GM12878 (cell line): ENCODE results near the gene FOXJ1. TPM values are rescaled to one million over a fixed set of nuclear protein-coding genes. Genes with fewer than 3 reads are reported as not detected.

Source experiments
- ATAC-seq: fragments of 200-7000 bp; cut with Tn5 transposase; 3 replicates; pipeline ENCODE4 v1.9.1; 2020; ENCODE audit warnings: mild to moderate bottlenecking, moderate library complexity
- BruUV-seq: library from RNA; stranded (reverse); fragments of 400-500 nt; replicated peaks from 2 replicates; lab custom pipeline; 2021; lab: Mats Ljungman, UMichigan
- CTCF ChIA-PET: fragments of 300-600 bp; sonication (Branson Sonifier 250); formaldehyde crosslinking; extraction: SDS; loops from one replicate; lab custom pipeline; 2021; ENCODE audit warnings: inconsistent platforms; lab: Yijun Ruan, JAX
- POLR2A ChIA-PET: fragments of 350-600 bp; formaldehyde crosslinking; extraction: SDS; loops from one replicate; lab custom pipeline; 2021; ENCODE audit warnings: inconsistent platforms; lab: Charles Lee
- RAD21 ChIA-PET: fragments of 300-600 bp; sonication (Branson Sonifier 250); formaldehyde crosslinking; loops from one replicate; lab custom pipeline; 2023; ENCODE audit warnings: antibody characterized with exemption; ENCODE audit not compliant: unreplicated experiment; lab: Charles Lee
- SMC1A ChIA-PET: fragments of 300-600 bp; sonication (Branson Sonifier 250); formaldehyde crosslinking; loops from one replicate; lab custom pipeline; 2023; ENCODE audit not compliant: unreplicated experiment, uncharacterized antibody; lab: Charles Lee
- DNase-seq: peaks from one replicate; pipeline ENCODE4 v3.0.0-alpha.2; 2011; ENCODE audit warnings: low read depth, low spot score
- FAIRE-seq: peaks from 3 replicates; lab custom pipeline; 2011; peaks lifted over from hg19 to GRCh38; lab: Jason Lieb, UNC
- H2AFZ ChIP-seq: 2 replicates; pipeline ENCODE4 v1.6.0; 2011; ENCODE audit warnings: low read depth, low read length, control low read depth; ENCODE audit not compliant: control insufficient read depth
- H3K27ac ChIP-seq: 2 replicates; pipeline ENCODE4 v1.5.1; 2011; ENCODE audit warnings: control low read depth; ENCODE audit not compliant: control insufficient read depth, insufficient read depth
- H3K27me3 ChIP-seq, 2 experiments: replicated peaks in 1 of 2; 2 replicates each; pipeline versions ENCODE4 v1.6.0 to v1.6.1; 2011; ENCODE audit warnings: low read length in 1 of 2; ENCODE audit not compliant: control insufficient read depth in 2 of 2, insufficient read depth in 2 of 2
- H3K36me3 ChIP-seq, 2 experiments: 2 replicates each; pipeline ENCODE4 v1.5.1; 2011; ENCODE audit warnings: low read length in 1 of 2; ENCODE audit not compliant: control insufficient read depth in 2 of 2, insufficient read depth in 2 of 2
- H3K4me1 ChIP-seq: 2 replicates; pipeline ENCODE4 v1.6.1; 2011; ENCODE audit warnings: mild to moderate bottlenecking, low read length, moderate library complexity, mixed read lengths; ENCODE audit not compliant: control insufficient read depth, insufficient read depth
- H3K4me2 ChIP-seq: 2 replicates; pipeline ENCODE4 v1.6.0; 2011; ENCODE audit warnings: control low read depth; ENCODE audit not compliant: control insufficient read depth, insufficient read depth
- H3K4me3 ChIP-seq: fragments of 200-600 bp; sonication (generic); 2 replicates; pipeline ENCODE4 v1.5.1; 2016
- H3K79me2 ChIP-seq: 2 replicates; pipeline ENCODE4 v1.6.0; 2011; ENCODE audit warnings: low read length; ENCODE audit not compliant: control insufficient read depth, insufficient read depth
- H3K9ac ChIP-seq: 2 replicates; pipeline ENCODE4 v1.8.0; 2011; ENCODE audit warnings: low read length, control low read depth, mixed read lengths; ENCODE audit not compliant: control insufficient read depth, insufficient read depth
- H3K9me3 ChIP-seq: replicated peaks from 3 replicates; pipeline ENCODE4 v1.5.1; 2011; ENCODE audit warnings: mild to moderate bottlenecking, low read length; ENCODE audit not compliant: control insufficient read depth, insufficient read depth
- H4K20me1 ChIP-seq: 2 replicates; pipeline ENCODE4 v1.6.0; 2011; ENCODE audit not compliant: control insufficient read depth, insufficient read depth
- CHD1 ChIP-seq: IDR thresholded peaks from 2 replicates; pipeline ENCODE4 v1.6.1; 2012; ENCODE audit warnings: low read depth, low read length, improper control_type of control experiment
- CHD4 ChIP-seq: fragments of 200-600 bp; sonication (generic); IDR thresholded peaks from 2 replicates; pipeline ENCODE4 v1.6.1; 2016; ENCODE audit warnings: mild to moderate bottlenecking
- HDAC6 ChIP-seq: fragments of 200-600 bp; sonication (generic); IDR thresholded peaks from one replicate; pipeline ENCODE4 v1.8.0; 2017; ENCODE audit warnings: antibody characterized with exemption; ENCODE audit not compliant: unreplicated experiment
- MEF2A ChIP-seq: IDR thresholded peaks from 2 replicates; pipeline ENCODE4 v1.6.1; 2011; ENCODE audit warnings: low read depth, mild to moderate bottlenecking, low read length, moderate library complexity; ENCODE audit not compliant: insufficient read depth
- NR2C2 ChIP-seq: IDR thresholded peaks from 2 replicates; pipeline ENCODE4 v1.6.1; 2011; ENCODE audit warnings: borderline replicate concordance, low read depth; ENCODE audit not compliant: control insufficient read depth, insufficient read length
- POLR2A ChIP-seq: IDR thresholded peaks from 2 replicates; pipeline ENCODE4 v1.6.1; 2011; ENCODE audit warnings: low read depth, mild to moderate bottlenecking, low read length
- RELA ChIP-seq: fragments of 450-650 bp; IDR thresholded peaks from 2 replicates; pipeline ENCODE4 v1.8.0; 2014; ENCODE audit warnings: borderline replicate concordance; ENCODE audit not compliant: partially characterized antibody
- TAF1 ChIP-seq: IDR thresholded peaks from 2 replicates; pipeline ENCODE4 v1.6.1; 2011; ENCODE audit warnings: mild to moderate bottlenecking, low read depth, low read length, borderline replicate concordance
- WGBS: methylation state at CpG from one replicate; pipeline ENCODE4 v1.1.6; 2016; ENCODE audit warnings: low lambda C conversion rate; ENCODE audit not compliant: insufficient replicate concordance, insufficient coverage; ENCODE audit errors: missing lambda C conversion rate; 5-methylcytosine and 5-hydroxymethylcytosine counted together
- in situ Hi-C: fragments of 300-500 bp; cut with MboI; formaldehyde crosslinking; loops from 9 replicates; pipeline ENCODE4 v1.14.3; 2018; ENCODE audit warnings: mixed read lengths
- intact Hi-C: fragments of 100-400 bp; cut with micrococcal nuclease; formaldehyde crosslinking; loops from one replicate; pipeline ENCODE4 v1.14.2; 2022; ENCODE audit not compliant: unreplicated experiment
- polyA plus RNA-seq, 11 experiments: library from polyadenylated mRNA; depleted of rRNA in 4 of 11; unstranded in 6 of 11; stranded (reverse) in 5 of 11; fragments of >200 nt; fragmentation: Nextera tagmentation in 4 of 11; fragmentation: Illumina TruSeq in 1 of 11; extraction: Ambion mirVana in 4 of 11; extraction: Trizol in 1 of 11; gene quantifications; 1 replicate in 1 of 11; 2 replicates in 10 of 11; pipeline versions ENCODE4 v1.2.1 to v1.2.3, GENCODE V29; 2011 to 2016; ENCODE audit warnings: inconsistent platforms in 2 of 11, missing spikeins in 2 of 11, low read depth in 1 of 11
- total RNA-seq, 4 experiments: library from RNA; depleted of rRNA in 3 of 4; stranded (reverse); fragments of >200 nt in 3 of 4; fragmentation: Illumina TruSeq in 1 of 4; extraction: Trizol in 1 of 4; gene quantifications; 2 replicates each; pipeline versions ENCODE4 v1.2.1 to v1.2.3, GENCODE V29; 2013 to 2021
- TF ChIP-seq, protein P1 (sequence below): fragments of 450-650 bp; IDR thresholded peaks from 2 replicates; pipeline ENCODE4 v1.6.1; 2017; ENCODE audit warnings: mild to moderate bottlenecking
- TF ChIP-seq, protein P2 (sequence below): IDR thresholded peaks from 2 replicates; pipeline ENCODE4 v1.6.1; 2011; ENCODE audit warnings: low read depth, low read length, improper control_type of control experiment, borderline replicate concordance
- TF ChIP-seq, protein P3 (sequence below): fragments of 450-650 bp; IDR thresholded peaks from 2 replicates; pipeline ENCODE4 v1.6.1; 2017; ENCODE audit warnings: low read depth, mild to moderate bottlenecking, moderate library complexity
- TF ChIP-seq, protein P4 (sequence below): IDR thresholded peaks from 2 replicates; pipeline ENCODE4 v1.6.1; 2012; ENCODE audit warnings: low read length, inconsistent platforms

FOXJ1 gene
- total and polyA plus RNA-seq, 10 of the 15 experiments (the other 5 are each of a cell fraction or from before 2014, with no cell fraction given): not detected

DNA sequence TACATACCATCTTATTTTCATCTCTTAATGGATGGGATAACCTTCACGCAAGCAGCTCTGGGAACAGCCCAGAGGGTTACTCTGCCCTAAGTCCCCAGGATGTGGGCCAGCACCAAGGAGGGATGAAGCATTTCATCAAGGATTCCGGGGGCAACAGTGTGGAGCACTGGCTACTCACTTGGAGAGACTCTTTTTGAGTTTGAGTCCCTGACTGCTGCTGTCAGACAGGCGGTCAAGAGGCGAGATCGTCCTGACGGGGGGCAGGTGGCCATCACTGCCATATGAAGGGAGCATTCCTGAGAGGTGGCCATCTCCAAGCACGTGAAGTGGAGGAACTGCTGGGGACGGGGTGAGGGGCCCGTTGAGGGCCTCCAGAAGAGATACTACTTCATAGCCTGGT, 18.1 kb upstream of the FOXJ1 start:
- POLR2A ChIA-PET: no interaction called here
- CTCF ChIA-PET: interaction anchor here (0.6 to 4.4 kb wide), 4 partner anchors 19 to 140 kb away, joined by 3 to 13 read pairs (median 8); no protein-coding TSS in a partner anchor
- intact Hi-C loops (no loop called here), in situ Hi-C loops (no loop called here)
- no peaks in the 10 kb centered on the region for H3K27me3 ChIP-seq
- H3K27ac ChIP-seq: no peak overlapping the region
- DNase-seq: no peak
- no peak overlapping the region for H3K4me2 ChIP-seq
- RAD21 ChIA-PET: no interaction called here
- no peaks in the 10 kb centered on the region for H4K20me1 ChIP-seq
- no peak for FAIRE-seq
- H2AFZ ChIP-seq: no peak overlapping the region
- BruUV-seq: no TSS peak
- no peaks in the 10 kb centered on the region for H3K36me3 ChIP-seq
- 73% methylated on average over 9 of the region's 9 CpGs for WGBS
- H3K79me2 ChIP-seq: no peaks in the 10 kb centered on the region
- SMC1A ChIA-PET: interaction anchor here (2.3 kb wide), 1 partner anchor 120 kb away, joined by 7 read pairs; no protein-coding TSS in a partner anchor
- H3K4me3 ChIP-seq: no peak overlapping the region
- no peaks in the 10 kb centered on the region for H3K4me1 ChIP-seq
- ATAC-seq: no peak
- no peak overlapping the region for H3K9ac ChIP-seq
- H3K9me3 ChIP-seq: no peaks in the 10 kb centered on the region
- no peak for TF ChIP-seq CHD1
- TF ChIP-seq, protein P1, sequence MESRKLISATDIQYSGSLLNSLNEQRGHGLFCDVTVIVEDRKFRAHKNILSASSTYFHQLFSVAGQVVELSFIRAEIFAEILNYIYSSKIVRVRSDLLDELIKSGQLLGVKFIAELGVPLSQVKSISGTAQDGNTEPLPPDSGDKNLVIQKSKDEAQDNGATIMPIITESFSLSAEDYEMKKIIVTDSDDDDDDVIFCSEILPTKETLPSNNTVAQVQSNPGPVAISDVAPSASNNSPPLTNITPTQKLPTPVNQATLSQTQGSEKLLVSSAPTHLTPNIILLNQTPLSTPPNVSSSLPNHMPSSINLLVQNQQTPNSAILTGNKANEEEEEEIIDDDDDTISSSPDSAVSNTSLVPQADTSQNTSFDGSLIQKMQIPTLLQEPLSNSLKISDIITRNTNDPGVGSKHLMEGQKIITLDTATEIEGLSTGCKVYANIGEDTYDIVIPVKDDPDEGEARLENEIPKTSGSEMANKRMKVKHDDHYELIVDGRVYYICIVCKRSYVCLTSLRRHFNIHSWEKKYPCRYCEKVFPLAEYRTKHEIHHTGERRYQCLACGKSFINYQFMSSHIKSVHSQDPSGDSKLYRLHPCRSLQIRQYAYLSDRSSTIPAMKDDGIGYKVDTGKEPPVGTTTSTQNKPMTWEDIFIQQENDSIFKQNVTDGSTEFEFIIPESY: no peak

DNA sequence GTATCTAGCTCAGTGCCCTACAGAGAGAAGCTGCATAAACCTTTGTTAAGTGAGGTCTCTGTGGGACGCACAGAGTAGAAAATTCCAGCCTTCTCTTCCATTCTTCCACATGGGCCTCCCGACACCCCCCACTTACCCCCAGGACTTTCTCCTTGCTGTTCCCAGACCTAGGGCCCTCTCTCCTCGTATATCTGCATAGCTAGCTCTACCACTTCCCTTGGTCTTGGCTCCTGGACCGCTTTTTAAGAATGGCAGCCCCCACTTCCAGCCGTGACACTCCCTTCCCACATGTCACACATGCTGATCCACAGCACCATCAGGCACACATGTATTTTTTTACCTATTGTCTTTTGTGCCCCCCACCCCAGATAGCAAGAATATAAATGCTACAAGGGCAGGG, 16.7 kb upstream of the FOXJ1 start:
- H4K20me1 ChIP-seq: no peaks in the 10 kb centered on the region
- no peak overlapping the region for H3K9ac ChIP-seq
- no TSS peak for BruUV-seq
- FAIRE-seq (no peak), DNase-seq (no peak), ATAC-seq (no peak)
- H3K27me3 ChIP-seq: no peaks in the 10 kb centered on the region
- intact Hi-C loops: no loop called here
- H3K36me3 ChIP-seq: no peaks in the 10 kb centered on the region
- no peak overlapping the region for H3K4me2 ChIP-seq
- in situ Hi-C loops: no loop called here
- no peaks in the 10 kb centered on the region for H3K4me1 ChIP-seq
- no peaks in the 10 kb centered on the region for H3K9me3 ChIP-seq
- ChIA-PET POLR2A (no interaction called here), SMC1A (interaction anchor here (2.3 kb wide), 1 partner anchor 122 kb away, joined by 7 read pairs; no protein-coding TSS in a partner anchor), CTCF (interaction anchor here (1.1 kb wide), 1 partner anchor 26 kb away, joined by 4 read pairs; no protein-coding TSS in a partner anchor), RAD21 (interaction anchor here (0.7 to 1.0 kb wide), 2 partner anchors 34 to 122 kb away, joined by 3 read pairs; no protein-coding TSS in a partner anchor)
- no peak overlapping the region for H3K4me3 ChIP-seq
- H2AFZ ChIP-seq: no peak overlapping the region
- H3K27ac ChIP-seq: no peak overlapping the region
- WGBS: 72% methylated on average over 5 of the region's 5 CpGs
- no peaks in the 10 kb centered on the region for H3K79me2 ChIP-seq
- TF ChIP-seq, protein P2, sequence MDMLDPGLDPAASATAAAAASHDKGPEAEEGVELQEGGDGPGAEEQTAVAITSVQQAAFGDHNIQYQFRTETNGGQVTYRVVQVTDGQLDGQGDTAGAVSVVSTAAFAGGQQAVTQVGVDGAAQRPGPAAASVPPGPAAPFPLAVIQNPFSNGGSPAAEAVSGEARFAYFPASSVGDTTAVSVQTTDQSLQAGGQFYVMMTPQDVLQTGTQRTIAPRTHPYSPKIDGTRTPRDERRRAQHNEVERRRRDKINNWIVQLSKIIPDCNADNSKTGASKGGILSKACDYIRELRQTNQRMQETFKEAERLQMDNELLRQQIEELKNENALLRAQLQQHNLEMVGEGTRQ: no peak
- TF ChIP-seq CHD4 (no peak), NR2C2 (no peak), RELA (no peak), HDAC6 (no peak), MEF2A (no peak), TAF1 (no peak), POLR2A (no peak)
- TF ChIP-seq, protein P3, sequence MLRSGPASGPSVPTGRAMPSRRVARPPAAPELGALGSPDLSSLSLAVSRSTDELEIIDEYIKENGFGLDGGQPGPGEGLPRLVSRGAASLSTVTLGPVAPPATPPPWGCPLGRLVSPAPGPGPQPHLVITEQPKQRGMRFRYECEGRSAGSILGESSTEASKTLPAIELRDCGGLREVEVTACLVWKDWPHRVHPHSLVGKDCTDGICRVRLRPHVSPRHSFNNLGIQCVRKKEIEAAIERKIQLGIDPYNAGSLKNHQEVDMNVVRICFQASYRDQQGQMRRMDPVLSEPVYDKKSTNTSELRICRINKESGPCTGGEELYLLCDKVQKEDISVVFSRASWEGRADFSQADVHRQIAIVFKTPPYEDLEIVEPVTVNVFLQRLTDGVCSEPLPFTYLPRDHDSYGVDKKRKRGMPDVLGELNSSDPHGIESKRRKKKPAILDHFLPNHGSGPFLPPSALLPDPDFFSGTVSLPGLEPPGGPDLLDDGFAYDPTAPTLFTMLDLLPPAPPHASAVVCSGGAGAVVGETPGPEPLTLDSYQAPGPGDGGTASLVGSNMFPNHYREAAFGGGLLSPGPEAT: no peak
- TF ChIP-seq, protein P4, sequence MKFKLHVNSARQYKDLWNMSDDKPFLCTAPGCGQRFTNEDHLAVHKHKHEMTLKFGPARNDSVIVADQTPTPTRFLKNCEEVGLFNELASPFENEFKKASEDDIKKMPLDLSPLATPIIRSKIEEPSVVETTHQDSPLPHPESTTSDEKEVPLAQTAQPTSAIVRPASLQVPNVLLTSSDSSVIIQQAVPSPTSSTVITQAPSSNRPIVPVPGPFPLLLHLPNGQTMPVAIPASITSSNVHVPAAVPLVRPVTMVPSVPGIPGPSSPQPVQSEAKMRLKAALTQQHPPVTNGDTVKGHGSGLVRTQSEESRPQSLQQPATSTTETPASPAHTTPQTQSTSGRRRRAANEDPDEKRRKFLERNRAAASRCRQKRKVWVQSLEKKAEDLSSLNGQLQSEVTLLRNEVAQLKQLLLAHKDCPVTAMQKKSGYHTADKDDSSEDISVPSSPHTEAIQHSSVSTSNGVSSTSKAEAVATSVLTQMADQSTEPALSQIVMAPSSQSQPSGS: no peak
